NCI-H82 (cell line): Measurements from ENCODE around the gene SPON1.
A peak's percentile ranks its signal among the peaks of the same experiment; 100 is the strongest.
"Not testable (repeated sequence)": the region's sequence is repeated elsewhere in the genome, so short reads cannot be mapped to it uniquely, and the experiment has no call there.

ENCODE experiments used
- DNase-seq: peaks from one replicate; lab custom pipeline; 2025; lab: John Stamatoyannopoulos, UW

Gene SPON1

DNA sequence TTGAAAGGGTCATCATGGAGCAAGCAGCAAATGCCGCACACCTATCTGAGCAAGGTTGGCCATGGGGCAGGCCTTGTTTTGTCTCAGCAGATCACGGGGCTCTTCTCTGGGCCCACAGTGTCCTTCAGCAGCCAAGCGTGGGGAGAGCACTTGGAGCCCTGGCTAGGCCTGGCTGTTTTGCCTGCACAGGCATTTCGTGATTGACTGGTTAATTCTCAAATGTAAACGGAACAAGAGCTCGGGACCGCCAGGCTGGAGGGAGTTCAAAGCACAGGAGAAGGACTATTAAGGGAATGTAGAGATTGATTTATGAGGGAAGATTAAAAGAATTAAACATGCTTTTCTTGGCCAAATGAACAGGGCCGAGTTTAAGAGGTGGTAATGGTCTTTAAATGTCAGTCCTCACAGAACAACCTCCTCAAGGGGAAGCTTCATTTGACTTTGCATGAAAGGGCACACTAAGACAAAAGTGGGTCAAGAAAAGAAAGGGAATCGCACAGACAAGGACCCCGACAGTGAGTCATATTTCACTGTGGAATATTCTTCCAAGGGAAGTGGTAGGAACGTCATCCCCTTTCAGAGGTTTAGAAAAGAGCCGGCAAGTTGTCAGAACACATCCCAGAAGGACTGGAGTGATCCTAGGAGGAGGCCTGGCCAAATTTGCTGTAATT, 20.7 kb downstream of the SPON1 start:
- DNase-seq: no peak

DNA sequence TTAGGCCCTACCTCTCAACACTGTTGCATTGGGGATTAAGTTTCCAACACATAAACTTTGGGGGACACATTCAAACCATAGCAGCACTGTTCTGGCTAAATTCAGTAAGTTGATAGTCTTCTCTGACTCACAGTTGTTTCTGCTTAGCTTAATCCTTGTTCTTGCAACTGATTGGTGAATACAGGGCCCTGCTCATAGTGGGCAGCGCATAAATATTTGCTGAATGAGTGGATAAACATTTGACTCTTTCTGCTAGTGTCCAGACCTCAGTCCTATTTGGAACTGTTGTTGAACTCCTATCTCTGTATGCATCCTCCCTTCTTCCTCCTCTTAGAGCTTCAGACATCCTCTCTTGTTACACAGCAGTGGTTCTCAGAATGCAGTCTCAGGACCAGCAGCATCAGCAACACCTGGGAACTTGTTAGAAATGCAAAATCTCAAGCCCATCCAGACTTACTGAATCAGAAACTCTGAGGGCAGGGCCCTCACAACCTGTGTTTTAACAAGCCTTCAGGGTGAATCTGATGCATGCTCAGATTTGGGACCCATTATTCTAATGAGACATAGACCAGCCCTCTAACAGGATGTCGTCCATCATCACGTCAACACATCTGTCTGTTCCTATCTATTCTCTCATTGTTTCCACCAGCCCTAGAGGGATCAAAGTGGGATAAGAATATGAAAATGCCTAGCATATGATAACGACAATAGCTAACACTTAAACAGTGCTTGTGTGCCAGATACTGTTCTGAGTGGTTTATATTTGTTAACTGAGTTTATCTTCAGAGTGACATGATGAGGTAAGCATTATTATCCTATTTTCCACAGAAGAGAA, 22.3 kb downstream of the SPON1 start:
- peak; percentile 10 for DNase-seq

DNA sequence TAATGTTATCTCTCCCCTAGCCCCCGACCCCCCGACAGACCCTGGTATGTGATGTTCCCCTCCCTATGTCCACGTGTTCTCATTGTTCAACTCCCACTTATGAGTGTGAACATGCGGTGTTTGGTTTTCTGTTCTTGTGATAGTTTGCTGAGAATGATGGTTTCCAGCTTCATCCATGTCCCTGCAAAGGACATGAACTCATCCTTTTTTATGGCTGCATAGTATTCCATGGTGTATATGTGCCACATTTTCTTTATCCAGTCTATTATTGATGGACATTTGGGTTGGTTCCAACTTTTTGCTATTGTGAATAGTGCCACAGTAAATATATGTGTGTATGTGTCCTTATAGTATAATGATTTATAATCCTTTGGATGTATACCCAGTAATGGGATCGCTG, 24.2 kb downstream of the SPON1 start:
- not testable (repeated sequence) for DNase-seq

DNA sequence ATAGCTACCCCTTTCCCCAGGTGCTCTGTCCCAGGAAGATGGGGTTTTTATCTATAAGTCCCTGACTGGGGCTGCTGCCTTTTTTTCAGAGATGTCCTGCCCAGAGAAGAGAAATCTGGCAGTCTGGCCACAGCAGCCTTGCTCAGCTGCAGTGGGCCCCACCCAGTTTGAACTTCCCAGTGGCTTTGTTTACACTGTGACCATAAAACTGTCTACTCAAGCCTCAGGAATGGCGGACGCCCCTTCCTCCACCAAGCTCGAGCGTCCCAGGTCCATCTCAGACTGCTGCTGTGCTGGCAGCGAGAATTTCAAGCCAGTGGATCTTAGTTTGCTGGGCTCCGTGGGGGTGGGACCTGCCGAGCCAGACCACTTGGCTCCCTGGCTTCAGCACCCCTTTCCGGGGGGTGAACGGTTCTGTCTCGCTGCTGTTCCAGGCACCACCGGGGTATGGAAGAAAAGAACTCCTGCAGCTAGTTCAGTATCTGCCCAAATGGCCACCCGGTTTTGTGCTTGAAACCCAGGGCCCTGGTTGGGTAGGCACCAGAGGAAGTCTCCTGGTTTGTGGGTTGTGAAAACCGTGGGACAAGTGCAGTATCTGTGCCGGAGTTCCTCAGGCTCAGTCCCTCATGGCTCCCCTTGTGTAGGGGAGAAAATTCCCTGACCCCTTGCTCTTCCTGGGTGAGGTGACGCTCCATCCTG, 29.8 kb downstream of the SPON1 start:
- DNase-seq: not testable (repeated sequence)

DNA sequence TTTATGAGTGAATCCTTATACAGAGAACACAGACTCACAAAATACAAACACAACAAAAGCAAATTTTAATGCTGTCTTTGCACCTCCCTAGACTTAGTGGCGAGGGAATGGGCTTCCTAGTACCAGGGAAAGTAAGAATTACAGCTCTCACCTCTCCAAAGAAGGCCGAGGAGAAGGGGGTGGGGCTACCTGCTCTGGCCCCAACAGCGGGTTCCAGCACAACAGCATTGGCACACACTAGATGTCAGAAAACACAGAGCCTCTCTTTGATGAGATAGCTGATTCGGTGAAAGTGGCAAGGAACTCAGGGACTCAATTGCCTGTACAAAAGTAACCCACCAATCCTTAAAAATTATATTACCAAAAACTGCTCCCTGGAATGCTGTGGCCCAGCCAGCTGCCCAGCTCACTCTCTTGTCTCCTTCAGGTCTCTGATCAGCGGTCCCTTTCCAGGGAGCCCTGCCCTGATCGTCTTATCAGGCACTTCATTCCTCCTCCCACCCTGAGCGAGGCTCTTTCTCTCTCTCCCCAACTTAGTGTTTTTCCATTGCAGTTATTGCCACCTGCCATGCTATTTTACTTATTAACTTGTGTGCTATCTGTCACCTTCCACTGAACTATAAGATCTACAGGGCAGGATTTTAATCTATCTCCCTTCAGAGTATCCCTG, 30.7 kb downstream of the SPON1 start:
- DNase-seq: no peak

DNA sequence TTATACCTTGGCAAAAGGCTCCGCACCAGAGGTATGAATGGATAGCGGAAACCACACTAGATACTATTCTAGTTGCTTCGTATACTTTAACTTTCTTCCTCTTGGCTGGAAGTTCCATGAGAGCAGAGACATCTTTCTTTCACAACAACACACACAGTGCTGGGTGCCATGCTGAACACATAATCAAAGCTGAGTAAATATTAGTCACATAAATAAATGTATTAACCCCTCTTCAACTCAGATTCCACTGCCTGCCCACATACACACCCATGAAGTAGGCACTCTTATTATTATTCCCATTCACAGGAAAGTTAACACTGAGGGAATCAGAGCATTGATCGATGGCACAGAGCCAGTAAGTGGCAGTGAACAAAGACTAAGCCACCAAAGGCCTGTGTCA, 35.4 kb downstream of the SPON1 start:
- no peak for DNase-seq

DNA sequence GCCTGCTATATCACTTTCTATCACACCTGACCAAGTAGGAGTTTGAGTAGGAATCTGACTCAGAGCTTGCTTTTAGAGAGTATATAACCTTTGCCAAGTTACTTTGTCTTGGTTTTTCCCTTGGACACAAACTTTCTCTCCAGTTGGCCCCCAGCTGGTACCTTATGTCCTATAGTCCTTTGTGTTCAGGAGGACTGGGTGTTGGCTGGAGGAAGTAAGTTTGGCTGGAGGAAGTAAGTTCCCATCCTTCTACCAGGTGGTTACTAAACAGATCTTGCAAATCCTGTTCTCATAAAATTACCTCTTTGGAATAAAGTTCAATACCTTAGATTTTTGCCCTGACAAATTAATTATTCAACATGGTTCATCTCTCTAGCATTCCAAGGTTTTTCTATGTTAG, 37.2 kb downstream of the SPON1 start:
- no peak for DNase-seq

DNA sequence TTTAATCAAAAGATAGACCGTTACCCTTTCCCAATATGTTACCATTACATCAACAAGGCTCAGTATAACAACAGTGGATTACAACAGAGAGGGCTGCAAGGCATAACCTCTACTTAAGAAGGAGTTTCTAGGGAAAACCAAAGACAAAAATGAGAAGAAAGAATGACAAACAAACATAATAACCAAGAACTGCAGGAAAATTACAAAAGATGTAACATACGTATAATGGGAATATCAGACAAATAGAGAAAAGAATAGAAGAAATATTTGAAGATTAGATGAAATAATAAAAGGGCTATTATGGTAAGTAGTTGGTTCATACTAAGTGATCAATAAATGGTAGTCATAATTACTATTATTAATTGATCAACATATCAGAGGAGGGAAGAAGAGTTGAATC, 39.1 kb downstream of the SPON1 start:
- DNase-seq: no peak

DNA sequence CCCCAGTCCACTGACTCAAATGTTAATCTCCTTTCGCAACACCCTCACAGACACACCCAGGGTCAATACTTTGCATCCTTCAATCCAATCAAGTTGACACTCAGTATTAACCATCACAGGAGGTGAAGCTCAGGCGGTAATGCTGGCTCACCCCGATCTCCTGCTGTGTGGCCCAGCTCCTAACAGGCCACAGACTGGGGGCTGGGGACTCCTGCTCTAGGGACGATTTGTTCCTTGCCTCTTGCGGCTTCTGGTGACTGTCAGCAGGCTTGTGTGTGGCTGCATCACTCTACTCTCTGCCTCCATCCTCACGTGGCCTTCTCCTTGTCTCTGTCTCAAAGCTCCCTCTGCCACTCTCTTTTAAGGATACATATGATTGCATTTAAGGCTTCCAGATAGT, 45.0 kb downstream of the SPON1 start:
- DNase-seq: peak; percentile 12

DNA sequence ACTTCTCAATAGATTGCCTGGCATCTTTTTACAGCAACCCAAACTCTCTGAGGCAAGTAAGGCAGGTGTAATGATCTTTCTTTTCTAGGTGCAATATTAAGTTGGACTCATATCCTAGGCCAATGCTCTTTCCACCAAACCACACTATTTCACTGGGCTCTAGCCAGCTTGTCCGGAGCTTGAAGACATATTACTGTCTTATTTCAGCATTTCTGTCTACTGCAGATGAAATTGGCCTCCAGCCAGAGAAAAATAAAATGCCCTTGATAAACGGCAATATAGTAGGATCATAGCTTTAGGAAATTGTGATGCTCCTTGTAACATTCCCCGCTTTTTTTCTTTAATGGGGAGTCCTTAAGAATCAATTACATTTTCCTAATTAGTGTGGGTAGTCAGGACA, 48.1 kb downstream of the SPON1 start:
- DNase-seq: no peak

DNA sequence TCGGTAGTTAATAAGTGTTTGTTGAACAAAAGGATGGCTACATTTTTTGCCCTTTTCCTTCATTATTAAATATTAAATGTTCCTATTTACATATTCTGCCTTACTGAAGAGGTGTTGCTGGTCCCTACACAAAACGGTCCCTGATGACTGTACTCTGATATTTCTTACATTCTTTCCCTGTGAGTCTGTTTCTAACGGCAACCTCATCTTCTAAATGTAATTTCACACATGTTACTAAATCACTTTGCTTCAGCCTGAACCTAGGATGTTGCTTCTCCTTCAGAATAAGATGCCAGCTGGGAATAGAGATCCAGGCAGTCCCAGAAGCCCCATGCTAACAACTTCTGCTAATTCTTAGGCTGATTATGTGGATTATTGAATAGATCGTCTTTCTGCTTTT, 50.3 kb downstream of the SPON1 start:
- peak; percentile 87 for DNase-seq

DNA sequence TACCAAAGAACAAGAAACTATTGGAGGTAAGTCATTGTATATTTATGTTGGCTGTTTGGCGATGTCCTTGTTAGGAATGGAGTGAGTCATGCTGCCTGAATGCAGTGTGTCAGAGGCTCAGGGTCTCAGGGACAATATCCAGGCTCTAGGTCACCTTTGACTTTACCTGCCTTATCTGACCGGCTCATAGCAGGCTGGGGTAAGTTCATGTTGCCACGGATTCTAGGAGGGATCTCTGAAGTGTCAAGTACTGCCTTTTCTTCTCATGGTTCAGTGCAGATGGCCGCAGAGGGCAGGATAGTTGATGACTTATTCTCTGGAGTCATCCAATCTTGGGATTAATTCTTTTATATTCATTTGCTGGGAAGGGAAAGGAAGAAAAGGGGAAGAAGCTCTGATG, 53.2 kb downstream of the SPON1 start:
- DNase-seq: peak; percentile 79

DNA sequence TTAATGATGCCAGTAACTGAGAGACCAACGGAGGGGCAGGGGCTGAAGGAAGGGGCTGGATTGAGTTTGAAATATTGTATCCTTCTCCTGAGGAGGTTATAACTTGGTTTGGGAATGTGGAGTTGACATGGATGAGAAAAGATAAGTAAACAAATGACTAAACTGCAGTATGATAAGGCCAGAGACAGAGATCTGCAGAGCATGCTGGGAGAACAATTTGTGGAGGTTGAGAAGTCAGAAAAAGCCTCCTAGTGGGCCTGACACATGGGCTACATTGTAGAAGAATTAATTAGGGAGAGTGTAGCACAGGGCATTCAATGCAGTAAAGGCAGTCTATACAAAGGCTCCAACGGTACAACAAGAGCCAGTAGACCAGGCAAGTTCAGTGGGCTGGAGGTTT, 55.9 kb downstream of the SPON1 start:
- no peak for DNase-seq

DNA sequence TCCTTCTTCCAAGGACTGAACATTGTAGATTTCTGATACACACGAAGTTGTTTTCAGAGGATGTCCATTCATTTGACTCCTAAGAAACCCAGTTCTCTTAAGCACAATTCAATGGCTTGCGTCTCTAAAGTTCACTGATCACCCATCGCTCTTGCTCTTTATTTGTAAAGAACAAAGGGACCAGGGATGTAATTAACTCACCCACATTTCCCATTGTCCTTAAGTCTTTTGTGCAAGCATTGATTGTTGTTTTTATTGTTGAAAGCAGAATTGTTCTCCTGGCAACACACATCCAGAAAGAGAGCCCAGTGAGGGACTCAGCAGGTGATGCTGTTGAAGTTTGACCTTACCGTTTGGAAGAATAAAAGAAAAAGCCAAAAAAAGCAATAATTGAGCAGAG, 59.2 kb downstream of the SPON1 start:
- DNase-seq: no peak

DNA sequence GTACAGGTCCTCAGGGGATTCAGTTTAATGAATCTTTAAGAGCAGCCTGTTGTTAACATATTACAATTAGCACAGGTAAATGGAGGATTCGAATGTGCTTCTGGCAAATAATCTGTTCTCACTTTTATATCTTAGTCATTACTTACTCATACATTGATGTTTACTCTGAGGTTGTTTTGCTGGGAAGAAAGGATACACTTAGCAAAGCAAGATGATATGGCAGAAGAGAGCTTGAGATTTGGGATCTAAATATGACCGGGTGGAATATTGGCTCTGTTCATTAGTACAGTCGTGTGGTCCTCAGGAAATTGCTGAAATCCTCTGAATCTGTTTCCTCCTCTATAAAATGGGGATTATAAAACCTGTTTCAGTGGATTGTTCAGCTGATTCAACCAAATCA, 59.7 kb downstream of the SPON1 start:
- DNase-seq: no peak

DNA sequence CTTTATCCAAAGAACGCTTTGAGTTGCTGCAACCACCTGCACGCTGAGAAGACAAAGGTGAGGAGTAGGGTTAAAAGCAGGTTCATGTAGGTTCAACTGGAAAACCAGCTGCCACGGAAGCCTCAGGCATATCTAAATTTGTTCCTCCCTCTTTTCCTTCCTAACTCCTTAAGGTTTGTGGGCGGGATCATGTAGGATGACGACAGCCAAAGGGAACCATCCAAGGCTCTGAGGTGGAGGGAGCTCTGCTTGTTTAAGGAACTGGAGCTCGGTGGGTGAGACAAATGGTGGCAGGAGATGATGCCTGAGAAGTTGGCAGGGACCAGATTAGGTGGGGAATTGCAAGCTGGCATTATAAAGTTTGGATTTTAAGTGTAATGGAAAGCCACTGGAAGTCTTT, 60.3 kb downstream of the SPON1 start:
- DNase-seq: no peak

DNA sequence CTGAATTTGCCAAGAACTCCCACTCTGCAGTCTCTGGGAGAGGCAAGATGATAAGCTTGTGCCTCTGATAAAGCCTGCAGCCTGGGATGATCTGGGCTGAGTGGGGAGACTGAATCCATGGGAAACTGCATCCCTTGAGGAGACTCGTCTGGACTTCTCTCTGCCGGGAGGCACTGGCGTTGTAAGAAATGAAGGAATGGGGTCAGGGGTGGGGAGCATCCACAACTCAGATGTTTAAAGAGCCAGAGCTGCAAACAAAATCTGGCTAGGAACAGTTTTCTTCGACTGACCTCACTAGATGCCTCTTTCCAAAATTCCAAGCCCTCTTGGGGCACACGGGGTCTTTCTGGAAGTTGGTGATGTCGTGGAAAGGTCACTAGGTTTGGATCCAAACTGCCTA, 64.4 kb downstream of the SPON1 start:
- no peak for DNase-seq

DNA sequence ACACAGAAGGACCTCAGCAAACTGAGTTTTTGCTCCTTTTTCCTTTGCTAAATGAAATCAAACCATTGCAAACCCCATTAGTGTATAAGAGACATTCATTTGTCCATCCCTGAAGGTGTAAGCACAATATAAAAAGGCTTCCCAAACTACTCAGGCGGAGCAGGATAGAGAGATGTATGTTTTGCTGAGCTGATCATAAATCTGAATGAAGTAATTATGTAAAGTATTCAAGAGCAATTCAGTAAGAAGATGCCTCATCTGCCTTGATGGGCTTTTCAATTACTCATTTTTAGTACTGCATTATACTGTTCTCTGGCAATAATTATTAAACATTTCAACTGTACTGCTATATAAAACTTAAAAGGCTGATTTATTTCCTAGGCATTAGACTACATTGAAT, 65.0 kb downstream of the SPON1 start:
- DNase-seq: no peak

DNA sequence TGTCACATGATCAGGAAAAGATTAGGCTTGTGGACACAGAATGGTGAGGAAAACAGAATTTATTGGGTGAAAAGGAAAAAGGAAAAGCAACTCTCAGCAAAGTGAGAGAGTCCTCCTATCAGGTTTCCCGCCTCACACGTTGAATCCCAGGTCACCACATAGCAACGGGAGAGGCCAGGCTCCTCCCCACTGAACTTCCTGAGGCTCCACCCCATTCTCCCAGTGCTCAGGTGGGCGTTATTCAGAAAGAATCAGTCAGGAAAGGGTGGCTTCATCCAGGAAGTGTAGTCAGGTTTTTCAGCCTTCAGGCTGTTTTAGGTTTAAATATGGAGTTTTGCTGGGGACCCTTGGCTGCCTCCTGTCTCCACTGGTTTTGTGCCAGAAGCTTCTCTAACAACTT, 66.9 kb downstream of the SPON1 start:
- no peak for DNase-seq

DNA sequence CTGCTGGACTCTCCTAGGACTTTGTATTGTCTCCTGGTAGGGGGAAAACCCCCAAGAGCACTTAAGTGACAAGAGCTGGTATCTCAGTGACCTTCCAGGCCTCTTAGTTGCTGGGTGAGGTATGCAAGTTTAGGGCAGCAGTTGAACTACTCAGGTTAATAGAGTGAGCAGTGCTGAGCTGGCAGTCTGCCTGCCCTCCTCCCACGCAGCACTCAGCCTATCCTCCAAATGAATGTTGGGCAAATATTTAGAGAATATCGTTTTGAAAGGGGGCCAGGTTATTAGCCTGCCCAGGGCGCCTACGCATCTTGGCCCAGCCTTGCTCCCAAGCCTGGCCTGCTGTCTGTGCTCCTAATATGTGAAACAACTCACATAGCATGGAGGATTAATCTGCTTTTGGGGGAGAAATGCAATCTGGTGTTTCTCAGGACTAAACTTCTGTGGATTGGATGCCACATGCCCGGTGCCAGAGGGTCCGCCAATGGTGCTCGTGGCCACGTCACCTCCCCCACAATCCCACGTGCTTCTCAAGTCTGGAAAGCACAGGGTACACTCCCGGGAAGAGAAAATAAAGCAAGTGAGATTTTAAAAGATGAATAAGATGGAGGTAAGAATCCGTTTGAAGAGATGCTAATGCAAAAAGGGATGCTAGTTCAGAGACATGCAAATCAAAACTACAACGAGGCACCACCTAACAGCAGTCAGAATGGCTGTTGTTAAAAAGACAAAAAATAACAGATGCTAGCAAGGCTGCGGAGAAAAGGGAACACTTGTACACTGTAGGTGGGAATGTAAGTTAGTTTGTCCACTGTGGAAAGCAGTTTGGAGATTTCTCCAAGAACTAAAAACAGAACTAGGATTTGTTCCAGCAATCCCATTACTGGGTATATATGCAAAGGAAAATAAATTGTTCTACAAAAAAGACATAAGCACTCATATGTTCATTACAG, 67.7 kb downstream of the SPON1 start:
- peak; percentile 19 for DNase-seq

DNA sequence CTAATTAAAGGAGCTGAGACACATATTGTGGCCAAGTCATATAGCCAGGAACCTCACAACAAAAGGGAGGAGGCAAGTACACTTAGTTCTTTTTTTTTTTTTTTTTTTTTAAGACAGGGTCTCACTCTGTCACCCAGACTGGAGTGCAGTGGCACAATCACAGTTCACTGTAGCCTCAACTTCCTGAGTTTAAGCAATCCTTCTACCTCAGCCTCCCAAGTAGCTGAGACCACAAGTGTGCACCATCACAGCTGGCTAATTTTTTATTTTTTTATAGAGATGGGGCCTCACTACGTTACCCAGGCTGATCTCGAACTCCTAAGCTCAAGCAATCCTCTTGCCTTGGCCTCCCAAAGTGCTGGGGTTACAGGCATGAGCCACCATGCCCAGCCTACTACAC, 73.0 kb downstream of the SPON1 start:
- not testable (repeated sequence) for DNase-seq
